ENCODE measurements around the gene ART5. TPM values are rescaled to one million over a fixed set of nuclear protein-coding genes. Genes with fewer than 3 reads are reported as not detected.

The ART5 gene
- total RNA-seq, 1 experiment from 2014 or later, result 4.5 TPM

GRCh38 chr11:3626250-3626960, 15.4 kb downstream of the ART5 start (continued):
- no peak for TF ChIP-seq STAT6 (CRISPR knock-in tag; conservative IDR thresholded peaks at IDR 0.05; ENCODE audit: low read depth)

- Mint-ChIP-seq H3K4me3 (no peak overlapping the region), H3K36me3 (no peaks in the 10 kb centered on the region), H3K27ac (no peak overlapping the region), H3K27me3 (ENCODE audit: low read depth) (no peaks in the 10 kb centered on the region), H3K4me1 (no peaks in the 10 kb centered on the region), H3K9me3 (no peaks in the 10 kb centered on the region; the same call in 1 of the 2 replicates)
- TF ChIP-seq MLX (CRISPR knock-in tag; IDR thresholded peaks at IDR 0.05) (no peak), TCF7 (CRISPR knock-in tag; IDR thresholded peaks at IDR 0.05; ENCODE audit: low read depth) (no peak), GTF2I (CRISPR knock-in tag; conservative IDR thresholded peaks at IDR 0.05) (no peak)
- no peak for ATAC-seq
- no peak for DNase-seq (ENCODE audit: low spot score)
- CTCF ChIA-PET, result no interaction called here
- POLR2A ChIA-PET, result no interaction called here
These were observed 17.9 kb downstream of the ART5 start for GRCh38 chr11:3623767-3624458.

- Mint-ChIP-seq H3K27ac (no peak overlapping the region), H3K9me3 (no peaks in the 10 kb centered on the region), H3K4me3 (no peak overlapping the region), H3K4me1 (peaks cover under 1% of the 10 kb centered on the region), H3K27me3 (ENCODE audit: low read depth) (no peaks in the 10 kb centered on the region), H3K36me3 (no peaks in the 10 kb centered on the region)
- TF ChIP-seq NR2C2 (CRISPR knock-in tag; IDR thresholded peaks at IDR 0.05), result no peak
- TF ChIP-seq GABPB1 (CRISPR knock-in tag; IDR thresholded peaks at IDR 0.05), result no peak
- no peak for TF ChIP-seq CDX4 (CRISPR knock-in tag; IDR thresholded peaks at IDR 0.05; ENCODE audit: borderline replicate concordance)
- TF ChIP-seq ELF4 (CRISPR knock-in tag; IDR thresholded peaks at IDR 0.05; ENCODE audit: low read depth), result no peak
- TF ChIP-seq AFF4 (CRISPR knock-in tag; IDR thresholded peaks at IDR 0.05; ENCODE audit: borderline replicate concordance), result no peak
- TF ChIP-seq EMX1 (CRISPR knock-in tag; IDR thresholded peaks at IDR 0.05), result no peak
- TF ChIP-seq MAX (CRISPR knock-in tag; IDR thresholded peaks at IDR 0.05), result no peak
- TF ChIP-seq CREM (CRISPR knock-in tag; IDR thresholded peaks at IDR 0.05), result no peak
- TF ChIP-seq ETV6 (CRISPR knock-in tag; IDR thresholded peaks at IDR 0.05), result no peak
- TF ChIP-seq PREB (CRISPR knock-in tag; IDR thresholded peaks at IDR 0.05; ENCODE audit: borderline replicate concordance), result no peak
- no peak for TF ChIP-seq CTCF (IDR thresholded peaks at IDR 0.05)
- TF ChIP-seq TEAD1 (CRISPR knock-in tag; IDR thresholded peaks at IDR 0.05), result no peak
- no peak for TF ChIP-seq STAT6 (CRISPR knock-in tag; conservative IDR thresholded peaks at IDR 0.05; ENCODE audit: low read depth)
- no peak for TF ChIP-seq ZNF671 (CRISPR knock-in tag; IDR thresholded peaks at IDR 0.05)
- ATAC-seq (no peak), DNase-seq (ENCODE audit: low spot score) (no peak)
- CTCF ChIA-PET, result no interaction called here
- POLR2A ChIA-PET, result no interaction called here
These were observed 18.7 kb downstream of the ART5 start for GRCh38 chr11:3623121-3623520.
